ENCODE results near the gene PLCD1.

- TF ChIP-seq NFE2L1 (CRISPR knock-in tag; IDR thresholded peaks at IDR 0.05; ENCODE audit: borderline replicate concordance) (no peak), SMC3 (IDR thresholded peaks at IDR 0.05; ENCODE audit: low read length) (no peak), ZNF451 (CRISPR knock-in tag; IDR thresholded peaks at IDR 0.05) (no peak), ZNF746 (CRISPR knock-in tag; IDR thresholded peaks at IDR 0.05) (no peak), SAFB2 (CRISPR knock-in tag; IDR thresholded peaks at IDR 0.05; ENCODE audit: borderline replicate concordance, low read depth) (no peak)
- TF ChIP-seq, protein P1, sequence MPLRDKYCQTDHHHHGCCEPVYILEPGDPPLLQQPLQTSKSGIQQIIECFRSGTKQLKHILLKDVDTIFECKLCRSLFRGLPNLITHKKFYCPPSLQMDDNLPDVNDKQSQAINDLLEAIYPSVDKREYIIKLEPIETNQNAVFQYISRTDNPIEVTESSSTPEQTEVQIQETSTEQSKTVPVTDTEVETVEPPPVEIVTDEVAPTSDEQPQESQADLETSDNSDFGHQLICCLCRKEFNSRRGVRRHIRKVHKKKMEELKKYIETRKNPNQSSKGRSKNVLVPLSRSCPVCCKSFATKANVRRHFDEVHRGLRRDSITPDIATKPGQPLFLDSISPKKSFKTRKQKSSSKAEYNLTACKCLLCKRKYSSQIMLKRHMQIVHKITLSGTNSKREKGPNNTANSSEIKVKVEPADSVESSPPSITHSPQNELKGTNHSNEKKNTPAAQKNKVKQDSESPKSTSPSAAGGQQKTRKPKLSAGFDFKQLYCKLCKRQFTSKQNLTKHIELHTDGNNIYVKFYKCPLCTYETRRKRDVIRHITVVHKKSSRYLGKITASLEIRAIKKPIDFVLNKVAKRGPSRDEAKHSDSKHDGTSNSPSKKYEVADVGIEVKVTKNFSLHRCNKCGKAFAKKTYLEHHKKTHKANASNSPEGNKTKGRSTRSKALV (CRISPR knock-in tag; IDR thresholded peaks at IDR 0.05), result no peak
Observed at GRCh38 chr3:38059148-38059547, 29.7 kb upstream of the PLCD1 start.

Measured in HepG2 (cell line).